HK-2 (cell line): Measurements from ENCODE around the gene PDPK1.

Experiments
- DNase-seq: peaks from one replicate; pipeline ENCODE4 v3.0.0-alpha.2; 2018; ENCODE audit not compliant: unreplicated experiment

PDPK1 gene

GRCh38 chr16:2507052-2507659, 30.7 kb upstream of the PDPK1 start:
- no peak for DNase-seq

DNA sequence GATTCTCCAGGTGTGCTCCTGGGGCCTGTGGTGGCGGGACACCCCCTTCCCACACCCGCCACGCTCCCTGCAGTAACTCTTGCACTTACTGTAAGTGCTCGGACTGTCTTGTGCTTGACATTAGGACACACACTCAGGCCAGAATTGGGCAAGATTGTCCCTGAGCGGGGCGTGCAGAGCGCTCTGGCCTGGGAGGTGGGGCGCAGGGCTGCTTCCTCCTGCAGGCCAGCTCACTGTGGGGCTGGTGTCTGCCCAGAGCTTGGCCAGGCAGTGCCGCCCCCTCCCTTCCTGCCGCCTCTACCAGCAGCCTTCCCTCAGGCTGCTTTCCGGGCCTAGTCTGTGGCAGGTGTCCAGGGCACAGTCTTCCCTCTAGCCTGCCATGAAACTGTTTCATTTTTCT, 30.2 kb upstream of the PDPK1 start:
- no peak for DNase-seq

GRCh38 chr16:2508722-2509400, 29.0 kb upstream of the PDPK1 start:
- DNase-seq: no peak

GRCh38 chr16:2511128-2511800, 26.6 kb upstream of the PDPK1 start:
- no peak for DNase-seq

DNA sequence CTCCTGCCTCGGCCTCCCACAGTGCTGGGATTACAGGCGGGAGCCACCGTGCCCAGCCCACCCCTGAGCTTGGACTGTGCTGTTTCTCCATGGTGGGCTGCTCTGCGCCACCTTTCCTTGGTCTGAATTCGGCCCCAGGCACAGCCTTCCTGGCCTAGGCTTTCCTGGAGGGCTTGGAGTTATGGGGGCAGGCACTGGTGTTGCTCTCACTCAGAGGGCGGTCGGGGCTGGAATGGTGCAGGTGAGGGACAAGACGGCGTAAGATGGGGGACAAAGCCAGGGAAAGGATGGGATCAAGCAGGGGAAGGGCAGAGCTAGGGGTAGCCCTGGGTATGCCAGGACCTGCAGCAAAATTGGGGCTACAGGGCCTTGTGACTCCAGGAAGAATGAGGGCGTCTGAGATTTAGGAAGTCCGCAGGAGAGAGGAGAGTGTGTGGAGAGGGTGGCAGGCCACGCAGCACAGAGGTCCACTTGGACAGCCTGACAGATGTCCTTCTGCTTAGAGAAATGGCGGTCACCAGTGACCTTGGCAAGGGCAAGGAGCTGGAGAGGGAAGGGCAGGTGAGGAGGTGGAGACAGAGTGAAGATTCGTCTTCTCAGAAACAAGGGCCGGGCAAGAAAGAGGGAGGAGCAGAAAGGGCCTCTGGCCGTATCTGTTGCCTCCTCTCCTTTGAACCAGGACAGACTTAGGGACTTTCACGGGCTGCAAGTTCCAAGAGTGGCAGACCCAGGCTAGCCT, 25.7 kb upstream of the PDPK1 start:
- DNase-seq: no peak

- DNase-seq: no peak
These were observed 25.0 kb upstream of the PDPK1 start for GRCh38 chr16:2512735-2513404.

- peak; percentile 84 for DNase-seq
These were observed 24.2 kb upstream of the PDPK1 start, which contains the start of gene ATP6V0C for GRCh38 chr16:2513405-2514332. Gene ATP6V0C, plus strand, starts transcription at chr16:2513952. Its CDS starts 152 bp downstream, at chr16:2514104.

GRCh38 chr16:2514333-2515179, 23.3 kb upstream of the PDPK1 start:
- no peak for DNase-seq

DNA sequence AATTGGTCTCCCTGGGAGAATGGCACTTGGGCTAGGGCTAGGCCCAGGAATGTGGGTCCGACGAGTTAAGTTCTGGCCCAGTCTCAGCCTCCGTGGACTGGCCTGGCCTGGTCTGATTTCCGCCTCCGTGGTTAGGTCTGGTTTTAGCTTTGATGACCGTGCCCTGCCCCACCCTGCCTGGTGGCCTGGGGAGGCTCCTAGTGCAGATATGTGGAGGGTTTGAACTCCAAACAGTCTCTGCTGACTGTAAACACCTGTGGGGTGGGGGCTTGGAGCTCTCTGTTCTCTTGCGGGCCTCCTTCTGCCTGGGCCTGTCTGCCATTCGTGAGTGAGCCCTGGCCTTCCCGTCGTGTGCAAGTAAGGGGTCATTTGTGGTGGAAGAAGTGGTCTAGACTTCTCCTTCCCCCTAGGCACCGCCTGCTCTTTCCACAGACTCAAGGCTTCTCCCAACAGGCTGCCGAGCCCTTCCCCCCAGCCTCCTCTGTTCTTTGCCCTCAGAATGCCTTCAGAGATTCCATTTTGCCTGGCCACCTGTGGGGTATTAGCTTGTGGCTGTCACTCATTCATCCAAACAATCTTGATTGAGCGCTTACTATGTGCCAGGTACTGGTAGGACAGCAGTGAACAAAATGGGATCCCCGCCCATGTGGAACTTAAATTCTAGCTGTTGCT, 22.5 kb upstream of the PDPK1 start:
- no peak for DNase-seq

GRCh38 chr16:2516391-2517240, 21.2 kb upstream of the PDPK1 start:
- no peak for DNase-seq

- DNase-seq: no peak
These were observed 19.7 kb upstream of the PDPK1 start for GRCh38 chr16:2517954-2518605.

- no peak for DNase-seq
These were observed 18.8 kb upstream of the PDPK1 start for GRCh38 chr16:2518823-2519710.

DNA sequence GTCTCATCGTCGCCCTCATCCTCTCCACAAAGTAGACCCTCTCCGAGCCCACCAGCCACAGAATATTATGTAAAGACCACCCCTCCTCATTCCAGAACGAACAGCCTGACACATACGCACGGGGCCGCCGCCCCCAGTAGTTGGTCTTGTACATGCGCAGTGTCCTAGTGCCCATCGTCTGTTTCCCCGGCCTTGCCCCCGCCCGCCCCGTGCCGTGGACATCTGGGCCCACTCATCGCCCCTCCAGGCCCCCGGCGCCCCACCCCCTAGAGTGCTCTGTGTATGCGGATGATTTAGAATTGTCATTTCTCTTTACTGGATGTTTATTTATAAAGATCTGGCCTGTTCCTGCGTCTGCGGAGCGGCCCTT, 18.1 kb upstream of the PDPK1 start:
- DNase-seq: no peak

DNA sequence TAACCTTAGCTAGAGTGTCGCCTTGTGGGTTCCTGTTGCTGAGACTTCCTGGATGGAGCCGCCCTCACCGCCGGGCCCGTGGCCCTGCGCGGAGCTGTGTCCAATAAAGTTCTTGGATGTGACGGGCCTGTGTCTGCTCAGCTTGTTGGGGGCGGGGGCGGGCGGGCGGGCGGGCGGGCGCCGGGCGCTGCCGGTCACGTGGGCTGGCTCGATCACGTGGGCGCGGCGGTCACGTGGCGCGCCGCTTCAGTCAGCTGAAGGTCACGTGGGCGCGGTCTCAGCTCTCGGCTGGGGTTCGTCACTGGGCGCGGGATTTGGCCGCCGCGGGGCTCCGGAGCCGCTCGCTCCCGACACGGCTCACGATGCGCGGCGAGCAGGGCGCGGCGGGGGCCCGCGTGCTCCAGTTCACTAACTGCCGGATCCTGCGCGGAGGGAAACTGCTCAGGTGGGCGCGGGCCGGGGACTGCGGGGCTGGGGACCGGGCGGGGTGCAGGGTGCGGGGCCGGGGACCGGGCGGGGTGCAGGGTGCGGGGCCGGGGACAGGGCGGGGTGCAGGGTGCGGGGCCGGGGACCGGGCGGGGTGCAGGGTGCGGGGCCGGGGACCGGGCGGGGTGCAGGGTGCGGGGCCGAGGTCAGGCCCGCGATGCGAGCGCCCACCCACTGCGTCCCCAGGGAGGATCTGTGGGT, 17.6 kb upstream of the PDPK1 start, which contains the start of gene AMDHD2:
AMDHD2 (plus strand) TSS at position 275 of the 687 bp plus-strand sequence; CDS start at position 363, 88 bp downstream.
- peak; percentile 84 for DNase-seq

DNA sequence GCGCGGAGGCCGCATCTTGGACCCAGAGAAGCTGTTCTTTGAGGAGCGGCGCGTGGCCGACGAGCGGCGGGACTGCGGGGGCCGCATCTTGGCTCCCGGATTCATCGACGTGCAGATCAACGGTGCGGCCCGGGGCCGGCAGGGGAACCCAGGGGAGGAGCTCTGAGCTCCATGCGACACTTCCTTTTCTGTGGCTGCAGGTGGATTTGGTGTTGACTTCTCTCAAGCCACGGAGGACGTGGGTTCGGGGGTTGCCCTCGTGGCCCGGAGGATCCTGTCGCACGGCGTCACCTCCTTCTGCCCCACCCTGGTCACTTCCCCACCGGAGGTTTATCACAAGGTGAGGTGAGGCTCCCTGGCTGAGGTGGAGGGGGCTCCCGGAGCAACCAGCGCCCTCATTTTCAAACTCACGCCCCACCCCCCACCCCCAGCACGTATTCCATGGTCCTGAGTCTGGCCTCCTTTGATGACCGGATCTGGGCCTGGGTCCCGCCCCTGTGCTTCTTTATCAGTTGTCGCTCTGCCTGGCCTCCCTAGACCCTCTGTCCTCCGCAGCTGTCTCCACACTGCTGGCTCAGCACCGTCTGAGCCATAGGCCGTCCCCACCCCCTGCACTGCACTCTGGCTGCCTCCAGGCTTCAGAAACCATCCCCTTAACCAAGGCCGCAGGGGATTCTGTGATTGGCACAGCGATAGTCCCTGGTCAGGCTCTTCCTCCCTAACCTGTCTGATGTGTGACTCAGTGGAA, 16.9 kb upstream of the PDPK1 start:
- no peak for DNase-seq
